ENCODE results near the gene GABBR2.

GRCh38 chr9:98533866-98534265, 174.9 kb downstream of the GABBR2 start:
- TF ChIP-seq CTCF (conservative IDR thresholded peaks at IDR 0.05 in 1 of 2, IDR thresholded peaks at IDR 0.05 in 1 of 2; ENCODE audit: extremely low read depth in 1 of 2, insufficient read depth in 1 of 2, low read depth in 1 of 2, low read length in 2 of 2) = no peak
- no peak for TF ChIP-seq EZH2 (IDR thresholded peaks at IDR 0.05; ENCODE audit: borderline replicate concordance, low read length)

Data from mammary epithelial cell (primary cell).